ENCODE data around the gene IGF1R.

- TF ChIP-seq EP300 (IDR thresholded peaks at IDR 0.05) (no peak), CTCF (IDR thresholded peaks at IDR 0.05) (no peak)
These were observed 348.3 kb downstream of the IGF1R start for GRCh38 chr15:98996624-98997023.

Data from suprapubic skin (tissue), 3 donors.